Measurements from ENCODE around the gene TIMM17A.

The TIMM17A gene

GRCh38 chr1:201985355-201985754 lies 30.1 kb downstream of the TIMM17A start:
- H3K4me3 ChIP-seq (ENCODE audit: low read depth, low read length) = no peak overlapping the region
- TF ChIP-seq, protein P1, sequence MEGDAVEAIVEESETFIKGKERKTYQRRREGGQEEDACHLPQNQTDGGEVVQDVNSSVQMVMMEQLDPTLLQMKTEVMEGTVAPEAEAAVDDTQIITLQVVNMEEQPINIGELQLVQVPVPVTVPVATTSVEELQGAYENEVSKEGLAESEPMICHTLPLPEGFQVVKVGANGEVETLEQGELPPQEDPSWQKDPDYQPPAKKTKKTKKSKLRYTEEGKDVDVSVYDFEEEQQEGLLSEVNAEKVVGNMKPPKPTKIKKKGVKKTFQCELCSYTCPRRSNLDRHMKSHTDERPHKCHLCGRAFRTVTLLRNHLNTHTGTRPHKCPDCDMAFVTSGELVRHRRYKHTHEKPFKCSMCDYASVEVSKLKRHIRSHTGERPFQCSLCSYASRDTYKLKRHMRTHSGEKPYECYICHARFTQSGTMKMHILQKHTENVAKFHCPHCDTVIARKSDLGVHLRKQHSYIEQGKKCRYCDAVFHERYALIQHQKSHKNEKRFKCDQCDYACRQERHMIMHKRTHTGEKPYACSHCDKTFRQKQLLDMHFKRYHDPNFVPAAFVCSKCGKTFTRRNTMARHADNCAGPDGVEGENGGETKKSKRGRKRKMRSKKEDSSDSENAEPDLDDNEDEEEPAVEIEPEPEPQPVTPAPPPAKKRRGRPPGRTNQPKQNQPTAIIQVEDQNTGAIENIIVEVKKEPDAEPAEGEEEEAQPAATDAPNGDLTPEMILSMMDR (IDR thresholded peaks at IDR 0.05; ENCODE audit: low read depth, low read length) = no peak

DNA sequence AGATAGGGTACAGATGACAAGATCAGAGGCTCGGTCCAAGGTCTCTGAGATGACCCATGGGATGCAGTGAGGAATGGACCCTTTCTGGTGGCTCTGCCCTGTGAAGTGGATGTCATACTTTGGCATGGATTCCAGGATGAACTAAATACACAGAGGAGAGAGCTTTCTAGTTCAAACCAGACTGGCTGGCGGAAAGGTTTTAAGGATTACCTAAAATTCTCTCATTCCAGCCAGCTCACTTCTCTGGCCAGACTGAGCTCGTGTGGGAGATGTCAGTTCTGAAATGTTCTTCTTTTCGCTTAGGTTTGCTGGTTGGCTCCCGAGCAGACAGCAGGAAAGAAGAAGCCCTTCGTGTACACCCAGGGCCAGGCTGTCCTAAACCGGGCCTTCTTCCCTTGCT lies 33.3 kb downstream of the TIMM17A start:
- TF ChIP-seq, protein P1 (IDR thresholded peaks at IDR 0.05; ENCODE audit: low read depth, low read length) = no peak
- no peak overlapping the region for H3K4me3 ChIP-seq (ENCODE audit: low read depth, low read length)

DNA sequence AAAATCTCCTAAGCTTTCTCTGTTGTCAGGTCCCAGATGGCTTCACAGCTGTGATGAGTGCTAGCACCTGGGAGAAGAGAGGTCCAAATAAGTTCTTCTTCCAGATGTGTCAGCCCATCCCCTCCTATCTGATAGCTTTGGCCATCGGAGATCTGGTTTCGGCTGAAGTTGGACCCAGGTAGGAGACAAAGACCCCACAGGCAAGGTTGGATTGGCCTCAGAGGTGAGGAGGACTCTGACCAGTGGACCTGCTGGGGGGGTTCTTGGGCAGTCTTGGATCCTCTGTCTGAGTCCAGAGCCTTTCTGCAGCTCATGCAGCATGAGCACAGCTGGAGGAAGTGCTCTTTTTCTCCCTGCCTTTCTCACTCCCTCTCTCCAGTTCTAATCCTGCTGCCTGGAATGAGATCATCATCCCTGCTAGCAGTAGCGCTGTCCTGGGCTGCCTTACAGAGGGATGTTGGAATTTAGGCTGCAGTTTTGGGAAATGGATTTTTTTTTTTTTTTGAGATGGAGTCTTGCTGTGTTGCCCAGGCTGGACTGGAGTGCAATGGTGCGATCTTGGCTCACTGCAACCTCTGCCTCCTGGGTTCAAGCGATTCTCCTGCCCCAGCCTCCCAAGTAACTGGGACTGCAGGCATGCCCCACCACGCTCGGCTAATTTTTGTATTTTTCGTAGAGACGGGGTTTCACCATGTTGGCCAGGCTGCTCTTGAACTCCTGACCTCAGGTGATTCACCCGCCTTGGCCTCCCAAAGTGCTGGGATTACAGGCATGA lies 34.2 kb downstream of the TIMM17A start:
- TF ChIP-seq, protein P1 (IDR thresholded peaks at IDR 0.05; ENCODE audit: low read depth, low read length) = no peak
- no peak overlapping the region for H3K4me3 ChIP-seq (ENCODE audit: low read depth, low read length)

DNA sequence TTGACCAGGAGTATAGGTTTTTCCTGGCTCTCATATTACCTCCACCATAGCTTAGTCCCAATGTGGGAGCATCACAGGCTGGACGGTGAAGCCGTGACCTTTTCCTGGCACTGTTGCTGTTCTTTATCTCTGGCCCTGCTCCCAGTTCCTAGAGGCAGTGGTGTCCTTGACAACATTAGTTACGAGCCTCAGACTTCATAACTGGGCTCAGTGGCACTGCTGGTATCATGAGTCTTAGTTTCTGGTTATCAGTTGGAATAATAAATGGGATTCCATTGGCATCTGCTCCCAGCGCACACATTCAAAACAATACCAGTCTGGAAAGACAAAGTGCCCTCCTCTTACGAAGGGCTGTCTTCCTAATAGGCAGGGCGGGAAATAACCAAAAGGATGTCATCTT lies 35.1 kb downstream of the TIMM17A start:
- TF ChIP-seq, protein P1 (IDR thresholded peaks at IDR 0.05; ENCODE audit: low read depth, low read length) = no peak
- no peak overlapping the region for H3K4me3 ChIP-seq (ENCODE audit: low read depth, low read length)

DNA sequence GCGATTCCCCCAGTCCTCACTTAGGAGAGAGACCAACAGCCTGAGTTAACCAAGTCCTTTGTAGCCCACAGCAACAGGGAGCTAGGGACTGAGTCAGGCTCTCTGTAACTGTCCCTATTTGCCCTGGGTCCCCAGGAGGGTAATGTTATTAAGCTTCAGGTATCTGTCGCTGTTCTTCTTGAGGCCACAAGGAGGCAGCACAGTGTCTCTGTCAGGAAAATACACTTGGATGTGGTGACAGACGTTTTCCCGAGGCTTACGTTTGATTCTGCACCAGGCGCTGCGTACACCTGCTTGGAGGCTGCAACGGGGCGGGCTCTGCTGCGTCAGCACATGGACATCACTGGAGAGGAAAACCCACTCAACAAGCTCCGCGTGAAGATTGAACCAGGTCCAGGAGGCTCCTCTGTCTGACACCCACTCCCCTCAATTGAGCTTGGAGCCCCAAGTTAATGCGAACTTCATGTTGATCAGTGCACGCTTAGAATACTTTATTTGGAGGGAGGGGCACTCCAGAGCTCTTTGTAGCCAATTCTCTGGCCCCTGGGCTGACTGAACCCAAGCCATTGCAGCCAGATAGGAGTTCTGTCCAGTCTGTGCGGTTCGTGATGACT lies 44.4 kb downstream of the TIMM17A start:
- no peak overlapping the region for H3K4me3 ChIP-seq (ENCODE audit: low read depth, low read length)
- TF ChIP-seq, protein P1 (IDR thresholded peaks at IDR 0.05; ENCODE audit: low read depth, low read length) = peak; percentile 69

- TF ChIP-seq, protein P1 (IDR thresholded peaks at IDR 0.05; ENCODE audit: low read depth, low read length) = no peak
- no peak overlapping the region for H3K4me3 ChIP-seq (ENCODE audit: low read depth, low read length)
These were observed 47.2 kb downstream of the TIMM17A start for GRCh38 chr1:202002507-202002906.

- TF ChIP-seq, protein P1 (IDR thresholded peaks at IDR 0.05; ENCODE audit: low read depth, low read length) = no peak
These were observed 49.4 kb downstream of the TIMM17A start for GRCh38 chr1:202004711-202005110.

More at GRCh38 chr1:202004711-202005110, 49.4 kb downstream of the TIMM17A start:
- H3K4me3 ChIP-seq (ENCODE audit: low read depth, low read length) = no peak overlapping the region
